GM18909 (cell line): ENCODE results near the gene FREM3.
A peak's percentile ranks its signal among the peaks of the same experiment; 100 is the strongest.
"Not testable (repeated sequence)": the region's sequence is repeated elsewhere in the genome, so short reads cannot be mapped to it uniquely, and the experiment has no call there.

ENCODE experiments used
- ATAC-seq: cut with Tn5 transposase; IDR thresholded peaks from one replicate; pipeline ENCODE4 v1.9.1; 2021; ENCODE audit warnings: mild to moderate bottlenecking; ENCODE audit not compliant: unreplicated experiment, poor library complexity

Gene FREM3

DNA sequence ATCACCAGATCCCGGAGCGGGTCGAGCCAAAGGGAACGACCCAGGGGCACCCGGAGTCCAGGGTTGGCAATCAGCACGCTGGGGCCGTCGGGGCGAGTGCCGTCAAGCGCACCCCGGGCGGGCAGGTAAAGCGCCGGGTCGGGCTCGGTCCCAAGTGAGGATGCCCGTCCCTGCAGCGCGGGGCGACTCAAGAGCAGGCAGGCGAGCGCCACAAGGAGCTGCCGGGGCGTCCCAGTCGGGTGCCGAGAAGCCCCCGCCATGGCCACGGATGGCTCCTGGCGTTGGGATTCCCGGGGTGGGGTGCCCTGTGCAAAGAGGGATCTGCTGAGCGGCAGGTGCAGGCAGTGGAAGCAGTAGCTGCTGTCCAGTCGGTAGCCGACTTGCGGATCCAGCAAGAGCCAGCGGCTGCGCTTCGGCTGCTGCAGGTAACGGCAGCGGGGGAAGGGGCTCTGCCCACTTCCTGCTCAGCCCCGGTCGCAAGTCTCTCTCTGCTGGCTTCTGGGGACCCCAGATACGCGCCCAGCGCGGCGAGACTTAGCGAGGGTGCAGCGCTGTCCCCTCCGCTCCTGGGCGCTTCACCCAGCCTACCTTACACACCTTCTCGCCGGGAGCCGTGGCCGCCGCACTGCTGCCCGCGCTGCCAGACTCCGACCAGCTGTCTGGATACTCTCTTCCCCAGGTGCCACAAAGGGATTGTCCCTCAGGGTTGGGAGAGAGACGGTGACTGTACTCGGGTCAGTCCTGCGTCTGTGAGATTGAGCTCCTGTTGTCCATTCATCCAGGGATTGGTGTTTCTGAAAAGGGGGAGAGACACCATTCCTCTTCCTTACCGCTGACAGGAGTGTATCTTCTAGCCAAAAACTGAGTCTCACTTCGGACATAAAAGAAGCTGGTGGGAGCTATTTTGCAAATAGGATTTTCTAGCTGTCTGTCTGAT, at the start of gene FREM3:
TSS of gene FREM3 (minus strand) at position 260 of the 937 bp plus-strand sequence. CDS start at position 260, 0 bp downstream.
- ATAC-seq = peak; percentile 49

DNA sequence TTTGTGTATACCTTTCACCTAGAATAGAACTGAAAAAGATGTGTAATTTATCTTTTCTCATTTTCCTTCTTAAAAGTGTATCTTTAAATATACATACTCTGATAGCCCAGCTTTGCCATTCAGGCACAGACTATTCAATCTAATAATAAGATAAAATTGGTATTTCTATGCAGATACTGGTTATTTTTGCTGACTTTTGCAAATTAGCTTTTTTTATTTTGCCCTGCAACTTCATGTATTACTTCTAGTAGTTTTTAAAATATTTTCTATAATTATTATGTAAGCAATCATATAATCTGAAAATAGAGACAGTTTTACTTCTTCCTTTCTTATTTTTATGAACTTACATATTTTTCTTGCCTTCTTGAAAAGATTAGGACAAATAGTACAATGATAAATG, 45.4 kb upstream of the FREM3 start:
- ATAC-seq = no peak

DNA sequence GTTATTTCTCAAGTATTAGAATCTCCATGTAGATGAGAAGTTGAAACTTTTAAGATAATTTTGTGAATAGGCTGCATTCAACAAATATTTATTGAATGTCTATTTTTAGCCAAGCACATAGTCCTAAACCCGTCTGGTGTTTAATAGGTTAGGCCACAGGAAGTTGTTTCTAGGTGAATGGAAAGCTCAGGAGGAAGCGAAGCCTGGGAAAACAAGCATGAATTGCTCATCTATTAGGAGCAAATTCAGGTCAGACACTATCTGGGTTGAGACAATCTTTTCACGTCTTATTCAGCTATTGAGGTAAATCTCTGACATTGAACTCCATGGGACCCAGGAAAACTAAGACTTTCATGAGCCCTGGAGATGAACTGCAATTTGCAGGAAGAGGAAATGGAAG, 43.1 kb upstream of the FREM3 start:
- no peak for ATAC-seq

DNA sequence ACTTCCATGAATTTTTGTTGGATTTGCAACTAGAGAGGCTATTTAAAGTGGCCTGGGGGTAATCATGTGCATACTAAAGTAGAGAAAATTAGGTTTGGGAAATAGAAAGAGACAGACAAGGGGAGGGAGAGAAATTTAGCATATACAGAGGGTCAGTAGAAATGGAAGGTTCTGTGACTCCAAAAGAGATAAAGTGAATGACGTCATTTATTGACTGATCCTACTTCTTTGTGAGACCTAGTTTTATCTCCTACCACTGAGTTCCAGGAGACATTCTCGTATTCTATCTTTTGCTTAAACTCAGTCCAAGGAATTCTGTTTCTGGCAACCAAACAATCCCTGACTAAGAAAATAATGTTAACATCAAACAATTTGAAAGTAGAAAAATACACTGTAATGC, 42.4 kb upstream of the FREM3 start:
- ATAC-seq = no peak

DNA sequence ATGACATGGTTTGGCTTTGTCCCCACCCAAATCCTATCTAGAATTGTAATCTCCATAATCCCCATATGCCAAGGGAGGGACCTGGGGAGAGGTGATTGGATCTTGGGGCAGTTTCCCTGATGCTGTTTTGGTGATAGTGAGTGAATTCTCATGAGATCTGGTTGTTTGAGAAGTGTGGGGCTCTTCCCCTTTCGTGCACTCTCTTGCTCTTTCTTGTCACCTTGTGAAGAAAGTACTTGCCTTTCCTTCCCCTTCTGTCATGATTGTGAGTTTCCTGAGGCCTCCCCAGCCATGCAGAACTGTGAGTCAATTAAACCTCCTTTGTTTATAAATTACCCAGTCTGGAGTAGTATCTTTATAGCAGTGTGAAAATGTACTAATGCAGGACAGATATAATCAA, 36.4 kb upstream of the FREM3 start:
- no peak for ATAC-seq

DNA sequence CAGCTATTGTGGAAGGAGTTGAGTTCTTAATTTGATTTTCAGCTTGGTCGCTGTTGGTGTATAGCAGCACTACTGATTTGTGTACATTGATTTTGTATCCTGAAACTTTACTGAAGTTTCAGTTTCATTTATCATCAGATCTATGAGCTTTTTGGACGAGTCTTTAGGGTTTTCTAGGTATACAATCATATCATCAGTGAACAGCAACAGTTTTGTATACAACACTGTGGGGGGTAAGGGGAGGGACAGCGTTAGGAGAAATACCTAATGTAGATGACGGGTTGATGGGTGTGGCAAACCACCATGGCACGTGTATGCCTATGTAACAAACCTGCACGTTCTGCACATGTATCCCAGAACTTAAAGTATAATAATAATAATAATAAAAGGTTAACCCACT, 35.6 kb upstream of the FREM3 start:
- not testable (repeated sequence) for ATAC-seq

DNA sequence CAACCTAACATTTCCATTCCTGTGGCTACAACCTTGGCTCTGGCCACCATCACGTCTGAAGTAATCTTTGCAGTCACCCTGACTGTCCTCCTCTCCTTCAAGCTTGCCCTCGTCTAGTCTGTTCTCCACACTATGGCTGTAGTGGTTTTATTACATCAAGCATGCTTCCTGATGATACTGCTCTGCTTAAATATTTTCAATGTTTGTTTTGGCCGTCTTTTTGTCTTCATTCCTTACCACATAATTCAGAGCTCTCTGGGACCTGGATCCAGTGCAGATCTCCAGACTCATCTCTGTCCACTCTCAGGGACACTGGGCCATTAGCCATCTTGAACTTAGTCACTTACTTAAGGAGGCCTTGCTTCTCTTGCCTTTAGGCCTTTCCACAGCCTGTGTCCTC, 27.7 kb upstream of the FREM3 start:
- no peak for ATAC-seq

DNA sequence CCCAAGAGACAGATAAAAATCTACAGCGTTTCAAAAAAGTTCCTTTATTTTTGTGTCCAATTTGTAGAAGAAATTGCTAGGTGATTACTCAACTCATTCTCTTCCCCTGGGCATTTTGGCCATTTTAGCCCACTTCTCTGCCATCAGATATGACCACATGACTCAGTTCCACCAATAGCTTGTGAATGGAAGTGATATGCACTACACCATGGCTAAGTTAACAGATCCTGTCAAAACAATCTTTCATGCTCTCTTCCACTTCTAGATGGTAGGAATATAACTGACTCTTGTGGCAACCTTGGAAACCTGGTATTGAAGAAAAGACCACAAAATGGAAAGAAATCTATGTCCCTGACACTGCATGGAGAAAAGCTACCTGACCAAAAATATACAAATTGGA, 26.2 kb upstream of the FREM3 start:
- ATAC-seq = no peak

DNA sequence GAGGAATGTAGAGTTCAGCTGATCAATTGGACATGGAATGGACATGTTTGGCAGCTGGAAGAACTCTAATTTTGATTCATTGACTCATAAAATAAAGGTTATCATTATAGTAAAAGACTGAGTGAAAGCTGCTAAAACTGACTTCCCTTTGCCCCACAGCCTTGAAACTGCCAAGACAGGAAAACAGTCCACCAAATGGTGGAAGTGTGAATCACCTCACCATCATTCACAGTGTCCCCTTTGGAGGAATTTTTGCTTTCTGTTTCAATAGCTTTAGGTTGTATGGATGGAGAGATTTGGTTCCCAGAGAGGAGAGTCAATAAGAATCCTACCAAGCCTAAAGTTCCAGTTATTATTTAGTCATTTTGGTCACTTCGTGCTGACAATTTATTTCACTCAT, 20.8 kb upstream of the FREM3 start:
- no peak for ATAC-seq

DNA sequence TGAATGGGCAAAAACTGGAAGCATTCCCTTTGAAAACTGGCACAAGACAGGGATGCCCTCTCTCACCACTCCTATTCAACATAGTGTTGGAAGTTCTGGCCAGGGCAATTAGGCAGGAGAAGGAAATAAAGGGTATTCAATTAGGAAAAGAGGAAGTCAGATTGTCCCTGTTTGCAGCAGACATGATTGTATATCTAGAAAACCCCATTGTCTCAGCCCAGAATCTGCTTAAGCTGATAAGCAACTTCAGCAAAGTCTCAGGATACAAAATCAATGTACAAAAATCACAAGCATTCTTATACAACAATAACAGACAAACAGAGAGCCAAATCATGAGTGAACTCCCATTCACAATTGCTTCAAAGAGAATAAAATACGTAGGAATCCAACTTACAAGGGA, 18.3 kb upstream of the FREM3 start:
- ATAC-seq = not testable (repeated sequence)

DNA sequence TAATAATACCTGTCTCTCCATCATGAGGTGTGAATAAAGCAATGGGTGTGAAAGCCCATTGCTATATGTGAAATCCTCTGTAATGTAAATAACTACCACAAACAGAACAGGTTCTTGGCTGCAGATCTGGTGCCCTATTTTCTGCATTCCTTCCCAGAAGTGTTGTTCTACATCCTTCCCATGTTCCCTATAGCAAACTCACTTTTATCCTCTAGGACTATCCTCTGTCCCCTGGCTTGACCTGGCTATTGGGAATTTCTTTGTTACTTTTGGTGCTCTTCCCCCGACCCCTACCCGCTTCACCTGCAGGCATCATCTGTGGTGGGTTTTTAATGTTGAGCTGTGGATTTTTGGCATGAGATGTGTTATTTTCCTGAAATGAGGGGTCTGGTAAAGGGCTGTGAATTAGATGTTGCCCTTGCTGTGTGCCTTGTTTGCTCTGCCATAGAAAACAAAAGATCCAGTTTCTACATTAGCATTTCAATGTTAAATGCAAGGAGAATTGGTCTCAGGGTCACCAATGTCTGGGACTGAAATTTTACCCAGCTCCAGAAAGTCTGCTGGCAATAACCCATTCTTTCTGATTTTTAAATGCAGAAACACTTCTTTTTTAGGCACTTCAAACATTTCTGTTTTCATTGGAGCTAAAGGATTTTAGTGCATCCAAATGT, 13.6 kb upstream of the FREM3 start:
- ATAC-seq = no peak

DNA sequence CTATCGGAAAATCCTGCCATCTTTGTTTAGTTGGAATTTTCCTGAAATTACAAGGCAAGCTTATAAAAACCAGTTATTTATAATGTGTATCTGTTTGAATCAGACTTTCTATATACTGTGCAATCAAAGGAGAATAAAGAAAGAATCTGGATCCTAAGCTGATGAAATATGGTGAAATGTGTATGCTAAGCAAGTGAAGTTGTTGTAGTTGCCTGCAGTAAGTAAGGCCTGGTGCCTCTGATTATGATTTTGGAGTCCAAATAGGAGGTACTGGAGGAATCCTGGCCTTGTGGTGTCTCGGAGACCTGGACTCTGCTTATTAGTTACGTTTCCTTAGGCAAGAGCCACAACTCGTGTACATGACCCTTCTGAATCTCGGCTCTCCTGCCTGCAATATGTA, 13.1 kb upstream of the FREM3 start:
- ATAC-seq = no peak

DNA sequence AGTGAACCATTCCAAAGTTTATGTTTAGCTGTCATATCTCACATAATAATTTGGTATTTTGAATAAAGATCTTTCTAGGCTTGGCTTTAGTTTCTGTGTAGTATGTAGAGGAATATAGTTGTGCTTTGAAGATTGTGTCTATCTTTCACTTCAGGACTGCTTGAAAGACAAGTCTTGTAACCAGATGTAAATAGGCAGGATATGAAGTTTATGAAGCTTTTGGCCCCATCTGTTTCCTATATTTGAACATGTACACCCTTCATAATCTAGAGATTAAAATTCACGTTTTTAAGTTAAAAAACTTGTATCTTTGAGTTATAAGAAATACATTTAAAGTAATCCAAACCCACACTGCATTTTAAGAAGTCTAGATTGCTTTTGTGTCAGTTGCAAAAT, 11.7 kb upstream of the FREM3 start:
- no peak for ATAC-seq

DNA sequence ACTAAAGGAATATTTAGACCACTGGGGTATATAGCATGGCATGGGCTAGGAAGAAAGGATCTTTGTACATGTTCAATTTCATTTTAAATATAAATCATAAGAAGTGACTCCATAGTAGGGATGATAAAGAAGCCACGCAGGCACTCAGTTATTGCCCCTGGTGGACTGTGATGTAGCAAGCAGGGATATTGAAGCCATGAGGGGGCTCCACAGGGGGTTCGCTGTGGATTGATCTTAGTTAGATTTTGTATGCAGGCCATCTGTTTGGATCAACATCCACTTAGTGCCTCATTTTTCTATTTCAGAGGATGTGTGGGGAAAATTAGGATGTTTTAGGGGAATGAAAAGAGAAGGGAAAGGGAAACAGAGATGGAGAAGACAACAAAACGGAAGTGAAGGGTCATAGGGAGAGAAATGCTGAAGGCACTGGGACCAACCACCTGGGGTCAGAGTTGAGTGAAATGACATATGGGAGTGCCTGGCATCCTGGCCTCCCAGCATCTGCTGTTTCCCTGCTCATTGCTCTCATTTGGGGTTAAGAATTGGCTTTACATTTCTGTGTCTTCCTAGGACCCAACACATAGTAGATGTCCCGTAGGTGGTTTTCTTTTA, 11.2 kb upstream of the FREM3 start:
- ATAC-seq = no peak

DNA sequence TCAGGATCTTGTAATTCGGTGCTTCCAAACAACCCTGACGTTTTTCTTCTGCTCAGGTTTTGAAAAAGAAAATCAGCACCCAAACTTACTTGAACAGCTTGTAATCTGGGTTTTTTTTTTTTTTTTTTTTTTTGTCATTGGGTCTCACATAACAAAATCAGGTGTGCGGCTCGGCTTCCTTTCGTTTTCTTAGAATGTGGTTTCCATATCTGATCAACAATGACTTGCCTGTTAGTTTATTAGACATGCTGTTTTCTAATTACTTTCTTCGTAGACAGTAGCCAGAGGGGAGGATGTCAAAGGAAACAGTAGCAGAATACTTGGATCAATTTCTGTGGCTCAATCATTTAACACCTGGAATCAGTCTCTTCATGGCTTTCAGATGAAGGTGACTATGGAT, 890 bp upstream of the FREM3 start:
- peak; percentile 7 for ATAC-seq

DNA sequence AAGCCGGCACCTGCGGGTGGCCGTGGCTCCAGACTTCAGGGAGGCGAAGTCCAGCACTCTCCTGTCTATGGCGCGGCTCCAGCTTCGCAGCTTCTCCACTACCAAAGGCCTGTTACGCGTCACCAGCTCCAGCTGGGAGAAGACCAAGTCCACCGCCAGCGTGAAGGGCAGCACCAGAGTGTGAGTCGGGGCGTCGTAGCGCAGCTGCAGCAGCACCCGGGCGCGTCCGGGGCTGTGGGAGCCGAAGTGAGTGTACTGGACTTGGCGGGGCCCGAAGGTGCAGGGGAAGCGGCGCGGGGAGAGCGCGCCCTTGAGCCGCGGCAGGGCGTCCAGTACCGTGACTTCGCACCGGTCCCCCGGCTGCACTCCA, 444 bp downstream of the FREM3 start:
- ATAC-seq = peak; percentile 14

DNA sequence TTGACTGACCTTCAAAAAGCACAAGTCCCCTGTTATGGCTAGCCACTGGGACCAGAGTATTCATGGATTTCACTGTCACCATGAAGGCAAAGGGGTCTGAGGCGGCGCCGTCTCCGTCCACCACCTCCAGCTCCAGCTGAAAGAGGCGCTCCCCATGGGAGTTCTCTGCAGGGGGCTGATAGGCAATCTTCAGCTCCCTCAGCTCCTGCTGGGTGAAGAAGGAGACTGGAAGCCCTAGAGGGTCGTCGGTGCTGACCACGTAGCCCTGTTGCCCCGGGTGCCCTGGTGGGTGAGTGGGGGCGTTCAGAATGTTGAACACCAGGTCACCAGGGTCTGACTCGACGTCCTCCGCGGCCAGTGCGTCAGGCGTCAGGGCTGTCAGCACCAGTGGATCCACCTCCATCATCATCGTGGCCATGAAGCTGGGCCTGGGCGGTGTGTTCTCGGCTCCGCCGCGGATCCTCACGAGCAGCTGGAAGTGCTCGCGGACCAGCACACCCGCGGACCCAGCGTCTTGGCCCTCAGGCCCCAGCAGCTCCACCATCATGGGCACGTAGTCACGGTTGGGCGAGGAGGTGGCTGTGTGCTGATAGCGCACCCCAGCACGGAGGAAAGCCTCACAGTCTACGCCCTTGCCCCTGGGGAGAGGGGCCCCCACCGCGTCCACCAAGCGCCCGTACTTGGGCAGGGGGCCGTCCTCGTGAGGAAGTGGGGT, 987 bp downstream of the FREM3 start:
- no peak for ATAC-seq

DNA sequence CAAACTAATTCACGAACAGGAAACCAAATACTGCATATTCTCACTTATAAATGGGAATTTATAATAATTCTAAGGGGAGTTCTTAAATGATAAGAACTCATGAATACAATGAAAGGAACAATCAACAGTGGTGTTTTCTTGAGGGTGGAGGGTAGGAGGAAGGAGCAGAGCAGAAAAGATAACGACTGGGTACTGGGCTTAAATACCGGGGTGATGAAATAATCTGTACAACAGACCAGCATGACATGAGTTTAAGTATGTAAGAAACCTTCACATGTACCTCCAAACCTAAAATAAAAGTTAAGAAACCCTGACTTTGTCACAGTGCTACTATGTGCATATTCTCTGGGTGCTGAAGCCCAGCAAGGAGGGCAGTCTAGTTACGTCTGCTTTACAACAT, 6.6 kb downstream of the FREM3 start:
- no peak for ATAC-seq

DNA sequence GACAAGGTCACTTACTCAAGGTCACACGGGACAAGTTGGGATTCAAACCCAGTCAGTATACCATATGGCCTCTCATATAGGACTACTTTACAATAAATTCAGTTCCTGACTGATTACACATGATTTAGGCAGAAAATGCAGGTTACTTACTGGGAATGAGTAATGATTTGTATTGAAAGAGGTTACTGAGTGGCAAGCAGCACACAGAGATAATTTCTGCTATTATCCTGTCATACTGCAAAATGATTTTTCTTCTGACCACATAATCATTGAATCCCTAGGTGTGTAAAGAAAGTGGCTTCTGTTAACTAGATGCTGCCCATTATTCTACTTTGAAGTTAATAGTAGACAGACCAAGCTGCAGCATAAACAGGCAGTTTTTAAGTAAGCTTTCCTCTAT, 8.2 kb downstream of the FREM3 start:
- ATAC-seq = no peak

DNA sequence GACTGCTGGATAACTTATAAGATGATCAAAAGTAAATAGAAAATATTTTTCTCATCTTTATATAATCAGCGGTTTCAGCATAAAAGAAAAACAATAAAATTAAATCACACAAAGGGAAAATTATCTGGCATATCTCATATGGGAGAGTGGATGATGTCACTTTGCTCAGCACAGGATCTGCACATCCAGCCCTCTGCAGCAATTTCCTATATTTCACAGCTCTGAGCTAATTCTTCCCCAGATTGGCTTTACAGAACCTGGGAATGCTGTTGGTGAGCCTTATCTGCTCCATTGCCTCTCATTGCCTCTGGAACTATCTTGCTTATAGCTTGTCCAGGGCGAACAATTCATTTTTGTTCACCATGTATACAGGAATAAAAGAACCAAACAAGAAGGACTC, 21.0 kb downstream of the FREM3 start:
- no peak for ATAC-seq

DNA sequence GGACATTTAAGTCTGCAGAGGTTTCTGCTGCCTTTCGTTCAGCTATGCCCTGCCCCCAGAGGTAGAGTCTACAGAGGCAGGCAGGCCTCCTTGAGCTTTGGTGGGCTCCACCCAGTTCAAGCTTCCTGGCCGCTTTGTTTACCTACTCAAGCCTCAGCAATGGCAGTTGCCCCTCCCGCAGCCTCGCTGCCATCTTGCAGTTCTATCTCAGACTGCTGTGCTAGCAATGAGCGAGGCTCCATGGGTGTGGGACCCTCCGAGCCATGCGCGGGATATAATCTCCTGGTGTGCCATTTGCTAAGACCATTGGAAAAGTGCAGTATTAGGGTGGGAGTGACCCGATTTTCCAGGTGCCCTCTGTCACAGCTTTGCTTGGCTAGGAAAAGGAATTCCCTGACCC, 26.8 kb downstream of the FREM3 start:
- not testable (repeated sequence) for ATAC-seq
